Measurements from ENCODE around the gene ITFG1. TPM values are rescaled to one million over a fixed set of nuclear protein-coding genes. Genes with fewer than 3 reads are reported as not detected.
"Not testable (repeated sequence)": the region's sequence is repeated elsewhere in the genome, so short reads cannot be mapped to it uniquely, and the experiment has no call there.

The ITFG1 gene
- total and polyA plus RNA-seq, 2 of the 13 experiments (the other 11 are each of a cell fraction or from before 2014, with no cell fraction given), result 74.5 to 150 TPM

DNA sequence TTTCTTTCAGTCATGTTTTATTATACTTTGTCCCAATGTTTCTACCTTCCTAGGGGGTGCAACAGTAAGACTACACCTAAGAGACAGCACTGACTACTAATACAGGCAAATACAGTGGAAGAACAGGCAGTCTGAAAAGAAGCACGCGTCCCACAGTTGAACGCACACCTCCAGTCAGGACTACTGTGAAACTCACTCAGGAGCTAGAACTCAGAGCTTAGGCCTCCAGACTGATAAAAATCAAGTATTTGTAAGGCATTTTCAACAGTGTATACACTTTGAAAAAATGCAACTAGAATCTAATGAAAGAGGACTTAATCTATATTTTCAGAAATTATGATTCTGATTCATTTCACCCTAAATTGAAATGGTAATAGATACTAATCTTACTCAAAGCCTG lies 14.4 kb downstream of the ITFG1 start (continued):
- TF ChIP-seq ZMAT3 (CRISPR knock-in tag; conservative IDR thresholded peaks at IDR 0.05), result no peak

GRCh38 chr16:47442884-47443283 lies 18.0 kb downstream of the ITFG1 start:
- H3K4me3 ChIP-seq (replicated peaks in 1 of 3; ENCODE audit: insufficient read depth in 1 of 3, low read depth in 2 of 3, low read length in 3 of 3); DNase-seq (ENCODE audit: low spot score); H3K9ac ChIP-seq (ENCODE audit: insufficient read depth, low read depth, low read length); H2AFZ ChIP-seq (ENCODE audit: low read length); CTCF ChIA-PET (ENCODE audit: low intra/inter-chr PET ratio, low total read pairs); BruUV-seq (replicated peaks); ATAC-seq; H3K9me3 ChIP-seq (ENCODE audit: low read length); H3K4me2 ChIP-seq (ENCODE audit: low read depth, low read length); POLR2A ChIA-PET; H3K27ac ChIP-seq (ENCODE audit: extremely low read length, insufficient read depth, low read length); H4K20me1 ChIP-seq (ENCODE audit: insufficient read depth, low read length); intact Hi-C loops (cut with micrococcal nuclease; ENCODE audit: unreplicated experiment); H3K79me2 ChIP-seq (ENCODE audit: insufficient read depth, low read length); in situ Hi-C loops (cut with HindIII; ENCODE audit: extremely low pct_ligation_motif_present, low pct_unique_long_range_greater_than_20kb); FAIRE-seq; H3K27me3 ChIP-seq (ENCODE audit: control insufficient read depth in 1 of 2, insufficient read depth in 2 of 2, low read length in 2 of 2): not testable (repeated sequence)
- peaks cover 0 to 12% of the 10 kb centered on the region in 2 experiments; a peak in 2 of 5 replicates for H3K36me3 ChIP-seq (replicated peaks in 1 of 2; ENCODE audit: control insufficient read depth in 1 of 2, insufficient read depth in 2 of 2, low read length in 2 of 2)
- peaks cover 12% of the 10 kb centered on the region; the same call in 1 of the 2 replicates for H3K4me1 ChIP-seq (ENCODE audit: insufficient read depth, low read length)

- BruUV-seq (replicated peaks); ATAC-seq; H3K27ac ChIP-seq (ENCODE audit: extremely low read length, insufficient read depth, low read length); intact Hi-C loops (cut with micrococcal nuclease; ENCODE audit: unreplicated experiment); H3K9ac ChIP-seq (ENCODE audit: insufficient read depth, low read depth, low read length); CTCF ChIA-PET (ENCODE audit: low intra/inter-chr PET ratio, low total read pairs); H3K4me3 ChIP-seq (replicated peaks in 1 of 3; ENCODE audit: insufficient read depth in 1 of 3, low read depth in 2 of 3, low read length in 3 of 3); H3K27me3 ChIP-seq (ENCODE audit: control insufficient read depth in 1 of 2, insufficient read depth in 2 of 2, low read length in 2 of 2); H3K36me3 ChIP-seq (replicated peaks in 1 of 2; ENCODE audit: control insufficient read depth in 1 of 2, insufficient read depth in 2 of 2, low read length in 2 of 2); H4K20me1 ChIP-seq (ENCODE audit: insufficient read depth, low read length); H3K9me3 ChIP-seq (ENCODE audit: low read length); FAIRE-seq; DNase-seq (ENCODE audit: low spot score); in situ Hi-C loops (cut with HindIII; ENCODE audit: extremely low pct_ligation_motif_present, low pct_unique_long_range_greater_than_20kb); H3K4me2 ChIP-seq (ENCODE audit: low read depth, low read length); H2AFZ ChIP-seq (ENCODE audit: low read length); TF ChIP-seq SOX13, SOX6 (IDR thresholded peaks at IDR 0.05): not testable (repeated sequence)
- POLR2A ChIA-PET, result interaction anchor here (1.6 kb wide), 1 partner anchor 21 kb away, joined by 3 read pairs; the partner anchor contains the start of gene PHKB
- H3K79me2 ChIP-seq (ENCODE audit: insufficient read depth, low read length), result peaks cover 10% of the 10 kb centered on the region
- 44% methylated on average over 3 of the region's 3 CpGs for WGBS (ENCODE audit: low lambda C conversion rate)
- H3K4me1 ChIP-seq (ENCODE audit: insufficient read depth, low read length), result peaks cover 12% of the 10 kb centered on the region; the same call in 1 of the 2 replicates
- TF ChIP-seq FOXP4 (CRISPR knock-in tag; IDR thresholded peaks at IDR 0.05) (peak; percentile 21; the same call in 1 of the 2 replicates), TBX2 (CRISPR knock-in tag; IDR thresholded peaks at IDR 0.05; ENCODE audit: borderline replicate concordance) (peak; percentile 31; the same call in 1 of the 2 replicates), SOX13 (CRISPR knock-in tag; conservative IDR thresholded peaks at IDR 0.05 in 1 of 2, IDR thresholded peaks at IDR 0.05 in 1 of 2) (0 out of 4 replicates have a peak, but pooled peaks of 1 of the 2 experiments have one; percentile 21), SKI (IDR thresholded peaks at IDR 0.05; ENCODE audit: partially characterized antibody) (peak; percentile 33), FOXK2 (IDR thresholded peaks at IDR 0.05) (0 out of 2 replicates have a peak, but pooled peaks have one; percentile 37), FOXP1 (IDR thresholded peaks at IDR 0.05) (peak; percentile 59), FOXP1 (CRISPR knock-in tag; IDR thresholded peaks at IDR 0.05) (peak; percentile 52; the same call in 1 of the 2 replicates), FOXA3 (CRISPR knock-in tag; IDR thresholded peaks at IDR 0.05) (peak; percentile 84), SOX6 (CRISPR knock-in tag; IDR thresholded peaks at IDR 0.05) (peak; percentile 58; the same call in 1 of the 2 replicates), SOX5 (CRISPR knock-in tag; IDR thresholded peaks at IDR 0.05; ENCODE audit: borderline replicate concordance) (peak; percentile 40; the same call in 1 of the 2 replicates), ELF3 (CRISPR knock-in tag; IDR thresholded peaks at IDR 0.05) (0 out of 2 replicates have a peak, but pooled peaks have one; percentile 31), BCL6 (CRISPR knock-in tag; IDR thresholded peaks at IDR 0.05) (peak; percentile 87)
- TF ChIP-seq, protein P1, sequence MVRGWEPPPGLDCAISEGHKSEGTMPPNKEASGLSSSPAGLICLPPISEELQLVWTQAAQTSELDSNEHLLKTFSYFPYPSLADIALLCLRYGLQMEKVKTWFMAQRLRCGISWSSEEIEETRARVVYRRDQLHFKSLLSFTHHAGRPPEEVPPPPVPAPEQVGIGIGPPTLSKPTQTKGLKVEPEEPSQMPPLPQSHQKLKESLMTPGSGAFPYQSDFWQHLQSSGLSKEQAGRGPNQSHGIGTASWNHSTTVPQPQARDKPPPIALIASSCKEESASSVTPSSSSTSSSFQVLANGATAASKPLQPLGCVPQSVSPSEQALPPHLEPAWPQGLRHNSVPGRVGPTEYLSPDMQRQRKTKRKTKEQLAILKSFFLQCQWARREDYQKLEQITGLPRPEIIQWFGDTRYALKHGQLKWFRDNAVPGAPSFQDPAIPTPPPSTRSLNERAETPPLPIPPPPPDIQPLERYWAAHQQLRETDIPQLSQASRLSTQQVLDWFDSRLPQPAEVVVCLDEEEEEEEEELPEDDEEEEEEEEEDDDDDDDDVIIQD (CRISPR knock-in tag; IDR thresholded peaks at IDR 0.05; ENCODE audit: low read depth), result peak; percentile 34; the same call in 1 of the 2 replicates
Measured at GRCh38 chr16:47440066-47440465, 20.8 kb downstream of the ITFG1 start.

Data from HepG2 (cell line).